Muscle of back (tissue), 11 donors: ENCODE data around the gene GBX1. TPM values are rescaled to one million over a fixed set of nuclear protein-coding genes. Genes with fewer than 3 reads are reported as not detected.

Experiments used
- DNase-seq, 3 donors: peaks; one replicate each; pipeline versions ENCODE4 v3.0.0 to v3.0.0-alpha.2; 2013
- polyA plus RNA-seq, 10 donors: library from polyadenylated mRNA; unstranded; fragments of 120-200 nt; gene quantifications; one replicate each; pipeline ENCODE4 v1.2.1, GENCODE V29; 2013; ENCODE audit not compliant: insufficient read length in 10 of 10

Gene GBX1
- polyA plus RNA-seq, 10 donors, result 0.66 to 3.3 (median 1.3) TPM

- no peak for DNase-seq
Measured at GRCh38 chr7:151128144-151128543, 39.4 kb downstream of the GBX1 start.

DNA sequence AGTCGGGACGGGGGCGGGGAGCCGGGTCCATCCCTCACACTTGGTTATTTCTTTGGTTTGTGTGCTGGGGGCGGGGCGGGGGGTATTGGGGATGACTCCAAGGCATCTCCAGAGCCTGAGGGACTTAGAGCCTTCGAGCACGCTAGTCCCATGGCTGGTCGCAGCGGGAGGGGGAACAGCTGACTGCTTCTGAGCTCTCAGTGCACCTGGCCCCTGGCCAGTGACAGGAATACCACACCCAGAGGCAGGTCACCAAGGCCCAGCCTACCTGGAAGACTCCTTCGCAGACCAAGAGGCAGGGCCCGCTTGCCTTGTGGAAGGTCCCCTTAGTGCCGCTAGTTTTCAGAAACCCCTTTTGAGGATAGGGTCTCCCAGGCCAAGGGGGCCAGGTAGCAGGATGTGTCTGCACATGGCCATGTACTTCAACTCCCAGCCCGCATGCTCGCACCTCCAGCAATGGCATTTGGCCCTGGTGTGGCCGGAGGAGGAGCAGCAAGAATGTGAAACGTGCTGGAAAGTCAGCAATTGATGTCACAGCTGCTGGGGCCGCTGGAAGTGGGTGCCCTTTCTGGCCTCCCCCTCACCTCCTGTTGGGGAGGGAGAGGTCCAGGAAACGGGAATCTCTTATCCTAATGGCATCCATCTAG, 40.9 kb downstream of the GBX1 start:
- DNase-seq, result no peak

DNA sequence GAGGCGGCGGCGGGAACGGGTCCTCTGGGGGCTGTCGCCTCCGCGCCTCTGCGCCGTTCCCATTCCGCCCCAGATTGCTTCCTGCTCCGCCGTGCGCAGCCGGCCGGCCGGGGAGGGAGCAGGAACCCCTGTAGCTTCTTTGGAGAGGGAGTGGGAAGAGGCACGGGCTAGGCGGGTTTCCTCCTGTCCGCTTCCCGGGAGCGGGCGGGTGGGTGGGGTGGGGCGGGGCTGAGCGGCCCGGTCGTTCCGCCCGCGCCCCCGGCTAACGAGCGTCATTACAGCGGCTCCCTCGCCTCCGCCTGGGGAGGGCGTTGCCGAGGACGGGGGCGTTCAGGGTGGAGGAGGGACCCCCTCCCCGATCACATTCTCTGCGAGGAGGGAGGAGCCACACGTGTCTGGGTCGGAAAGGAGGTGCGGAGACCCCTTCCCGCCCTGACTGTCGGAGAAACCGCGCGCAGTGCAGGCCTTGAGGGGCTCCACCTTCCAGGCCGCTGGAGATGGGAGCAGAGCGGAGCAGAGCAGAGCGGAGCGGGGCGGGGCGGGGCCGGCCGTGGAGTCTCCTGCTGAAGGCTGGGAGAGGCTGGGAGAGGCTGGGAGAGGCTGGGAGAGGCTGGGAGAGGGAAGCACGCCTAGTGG, 41.5 kb downstream of the GBX1 start:
- DNase-seq, result peak in 2 of 3 donors; percentile 25 to 64

DNA sequence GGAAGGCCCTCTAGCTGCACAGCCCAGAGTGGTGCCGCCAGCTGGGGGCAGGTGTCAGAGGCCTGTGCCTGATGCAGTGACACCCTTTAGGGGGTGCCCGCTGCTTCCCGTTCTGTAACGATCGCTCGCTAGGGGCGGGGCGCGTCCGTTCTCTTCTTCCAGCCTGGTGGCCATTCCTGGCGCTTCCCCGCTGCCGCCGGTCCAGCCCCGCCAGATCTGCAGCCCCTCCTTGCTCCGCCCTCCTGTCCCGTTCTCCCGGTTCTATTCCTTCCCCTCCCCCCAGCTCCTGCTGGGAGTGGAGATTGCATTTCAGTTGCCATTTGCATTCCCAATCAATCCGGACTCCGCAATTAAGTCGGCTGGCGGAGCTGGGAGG, 42.0 kb downstream of the GBX1 start:
- peak in 1 of 3 donors; percentile 62 for DNase-seq

DNA sequence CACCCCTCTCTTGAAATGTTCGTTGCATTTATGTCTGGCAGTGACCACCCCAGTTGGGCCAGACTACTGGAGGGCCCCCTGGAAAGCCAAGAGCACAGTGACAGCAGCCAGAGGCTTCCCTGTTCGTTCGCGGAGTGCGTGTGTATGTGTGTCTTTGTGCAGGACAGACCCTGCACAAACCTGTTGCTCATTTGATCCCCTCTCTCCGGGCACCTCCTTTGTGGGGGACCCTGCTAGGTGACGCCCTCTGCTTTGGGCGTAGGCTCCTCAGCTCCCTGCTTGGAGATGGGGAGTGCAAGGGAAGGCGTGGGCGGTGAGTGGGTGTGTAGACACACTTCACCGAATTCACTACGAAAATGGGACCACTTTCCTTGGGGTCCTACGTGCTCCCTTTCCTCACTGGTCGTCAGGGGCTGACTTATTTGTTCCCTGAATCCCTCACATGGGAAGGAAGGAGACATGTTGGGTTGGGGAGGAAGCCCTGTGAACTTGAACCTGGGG, 42.5 kb downstream of the GBX1 start:
- DNase-seq, result no peak

GRCh38 chr7:151124481-151124880, 43.0 kb downstream of the GBX1 start:
- no peak for DNase-seq

DNA sequence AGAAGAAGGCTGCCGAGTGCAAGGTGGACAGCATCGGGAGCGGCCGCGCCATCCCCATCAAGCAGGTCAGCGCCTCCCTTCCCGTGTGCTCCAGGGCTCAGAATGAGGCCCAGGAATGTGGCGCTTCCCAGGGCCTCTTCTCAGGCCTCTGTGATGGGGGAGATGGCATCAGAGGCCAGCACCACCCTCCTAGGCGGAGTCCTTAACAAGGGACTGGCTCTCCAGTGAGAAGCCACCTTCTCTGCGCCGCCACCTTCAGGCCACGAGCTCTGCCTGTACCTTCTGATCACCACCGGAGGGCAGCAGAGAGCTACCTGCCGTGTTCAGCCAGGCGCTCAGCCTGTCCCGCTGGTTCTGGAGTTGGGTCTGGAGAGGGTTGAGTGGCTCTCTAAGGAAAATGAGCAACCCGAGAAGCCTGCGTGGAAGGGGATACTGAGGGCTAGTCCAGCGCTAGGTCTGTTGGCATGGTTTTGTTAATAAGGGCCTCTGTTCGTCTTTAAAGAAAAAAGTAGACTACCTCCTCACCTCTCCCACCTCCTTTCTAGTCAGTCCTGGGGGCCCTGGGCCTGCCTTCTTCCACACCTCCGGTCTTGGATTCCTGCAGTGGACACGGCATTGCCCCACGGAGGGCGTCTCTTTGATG, 43.6 kb downstream of the GBX1 start:
- DNase-seq, result peak; percentile 70 to 91 (median 86)

DNA sequence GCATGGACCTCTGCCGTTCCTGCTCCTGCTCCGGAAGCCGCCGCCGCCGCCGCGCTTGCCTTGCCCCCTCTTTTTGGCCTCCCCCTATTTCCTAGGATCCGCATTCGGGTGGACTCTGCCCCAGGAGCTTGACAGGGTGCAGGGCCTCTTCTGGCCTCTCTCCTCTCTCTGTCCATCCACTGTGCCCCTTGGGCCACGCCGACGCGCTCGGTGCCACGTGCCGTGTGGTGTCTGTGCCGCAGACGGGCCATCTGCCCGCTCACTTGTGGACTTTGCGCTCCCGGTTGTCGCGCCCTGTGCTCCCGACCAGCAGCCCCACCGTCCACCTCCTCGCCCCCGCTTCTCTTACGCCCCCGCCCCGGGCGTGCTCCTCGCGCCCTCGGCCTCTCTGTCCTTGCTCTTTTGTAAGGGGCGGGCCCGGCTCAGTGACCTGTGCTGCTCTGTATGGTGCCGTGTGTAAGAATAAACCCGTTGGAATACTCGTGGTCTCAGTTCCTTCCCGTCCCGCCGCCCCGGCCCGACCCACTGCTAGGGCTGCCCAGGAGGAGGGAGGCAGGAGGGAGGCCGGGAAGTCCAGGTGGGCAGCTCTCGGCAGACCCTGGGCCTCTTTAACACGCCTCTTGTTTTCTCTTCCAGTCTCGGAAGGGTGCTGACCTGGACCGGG, 44.2 kb downstream of the GBX1 start:
- DNase-seq, result no peak

GRCh38 chr7:151122796-151123157, 44.7 kb downstream of the GBX1 start:
- DNase-seq, result no peak

DNA sequence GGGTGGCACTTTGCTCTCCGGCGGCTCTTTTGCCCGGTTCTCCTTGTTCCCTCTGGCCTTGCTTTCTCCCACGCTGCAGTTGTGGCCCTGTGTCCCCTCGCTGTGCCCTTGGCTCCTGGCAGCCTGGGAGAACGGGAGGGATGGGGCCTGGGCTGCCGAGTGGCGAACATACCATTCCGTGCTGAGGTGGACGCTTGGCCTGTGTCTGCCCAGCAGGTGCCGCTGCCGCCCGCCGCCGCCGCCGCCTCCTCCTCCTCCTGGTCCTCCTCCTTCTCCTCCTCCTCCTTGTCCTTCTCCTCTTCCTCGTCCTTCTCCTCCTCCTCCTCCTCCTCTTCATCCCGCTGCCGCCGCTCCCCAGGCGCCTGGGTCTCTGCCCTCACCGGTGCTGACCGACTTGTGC, 45.2 kb downstream of the GBX1 start:
- DNase-seq, result no peak

- DNase-seq, result no peak
Measured at GRCh38 chr7:151121380-151122170, 45.9 kb downstream of the GBX1 start.

DNA sequence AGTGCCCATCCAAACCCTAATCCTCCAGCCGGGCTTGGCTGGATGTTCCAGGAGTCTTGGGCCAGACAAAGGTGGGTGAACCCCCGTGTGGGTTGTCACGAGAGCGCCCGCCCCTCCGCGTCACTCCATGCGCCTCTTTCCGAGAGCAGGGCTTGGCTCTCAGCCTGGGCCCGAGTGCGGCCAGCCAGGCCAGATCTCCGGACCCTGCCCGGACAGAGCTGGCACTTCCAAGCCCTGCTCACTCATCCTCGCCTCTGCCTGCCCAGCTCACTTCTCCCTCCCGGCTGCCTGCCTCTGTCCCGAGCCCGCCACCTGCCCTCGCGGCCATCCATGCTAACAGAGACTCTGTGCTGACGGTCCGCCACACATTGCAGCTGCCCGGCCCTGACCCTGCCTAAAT, 46.6 kb downstream of the GBX1 start:
- DNase-seq, result no peak

DNA sequence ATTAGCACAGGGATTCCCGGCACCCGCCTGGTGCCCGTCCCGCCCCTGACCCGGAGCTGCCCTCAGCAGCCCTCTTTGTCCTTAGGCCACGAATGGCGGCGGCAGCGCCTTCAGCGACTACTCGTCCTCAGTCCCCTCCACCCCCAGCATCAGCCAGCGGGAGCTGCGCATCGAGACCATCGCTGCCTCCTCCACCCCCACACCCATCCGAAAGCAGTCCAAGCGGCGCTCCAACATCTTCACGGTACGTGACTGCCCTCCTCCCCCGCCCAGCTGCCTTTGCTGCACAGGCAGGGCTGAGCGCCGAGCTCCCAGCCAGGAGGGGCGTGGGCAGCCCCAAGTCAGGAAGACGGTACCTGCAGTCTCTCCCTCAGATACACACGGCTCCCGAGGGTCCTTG, 47.6 kb downstream of the GBX1 start:
- DNase-seq, result no peak

DNA sequence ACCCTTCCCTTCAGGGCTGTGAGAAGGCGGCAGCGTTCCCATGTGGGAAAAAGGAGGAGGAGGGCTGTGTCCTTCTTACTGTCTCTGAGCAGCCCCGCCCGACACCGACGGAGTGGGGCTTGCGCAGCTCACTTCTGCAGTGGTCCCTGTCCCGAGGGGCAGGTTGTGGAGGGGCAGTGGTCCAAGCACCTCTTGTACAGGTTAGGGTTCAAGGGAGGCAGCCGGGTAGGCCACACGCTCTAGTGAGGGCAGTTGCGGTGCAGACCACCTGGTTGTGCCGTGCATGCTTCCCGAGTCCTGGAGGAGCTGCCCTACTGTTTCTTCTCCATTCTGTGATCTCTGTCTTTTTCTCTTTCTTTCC, 48.5 kb downstream of the GBX1 start:
- DNase-seq, result no peak

DNA sequence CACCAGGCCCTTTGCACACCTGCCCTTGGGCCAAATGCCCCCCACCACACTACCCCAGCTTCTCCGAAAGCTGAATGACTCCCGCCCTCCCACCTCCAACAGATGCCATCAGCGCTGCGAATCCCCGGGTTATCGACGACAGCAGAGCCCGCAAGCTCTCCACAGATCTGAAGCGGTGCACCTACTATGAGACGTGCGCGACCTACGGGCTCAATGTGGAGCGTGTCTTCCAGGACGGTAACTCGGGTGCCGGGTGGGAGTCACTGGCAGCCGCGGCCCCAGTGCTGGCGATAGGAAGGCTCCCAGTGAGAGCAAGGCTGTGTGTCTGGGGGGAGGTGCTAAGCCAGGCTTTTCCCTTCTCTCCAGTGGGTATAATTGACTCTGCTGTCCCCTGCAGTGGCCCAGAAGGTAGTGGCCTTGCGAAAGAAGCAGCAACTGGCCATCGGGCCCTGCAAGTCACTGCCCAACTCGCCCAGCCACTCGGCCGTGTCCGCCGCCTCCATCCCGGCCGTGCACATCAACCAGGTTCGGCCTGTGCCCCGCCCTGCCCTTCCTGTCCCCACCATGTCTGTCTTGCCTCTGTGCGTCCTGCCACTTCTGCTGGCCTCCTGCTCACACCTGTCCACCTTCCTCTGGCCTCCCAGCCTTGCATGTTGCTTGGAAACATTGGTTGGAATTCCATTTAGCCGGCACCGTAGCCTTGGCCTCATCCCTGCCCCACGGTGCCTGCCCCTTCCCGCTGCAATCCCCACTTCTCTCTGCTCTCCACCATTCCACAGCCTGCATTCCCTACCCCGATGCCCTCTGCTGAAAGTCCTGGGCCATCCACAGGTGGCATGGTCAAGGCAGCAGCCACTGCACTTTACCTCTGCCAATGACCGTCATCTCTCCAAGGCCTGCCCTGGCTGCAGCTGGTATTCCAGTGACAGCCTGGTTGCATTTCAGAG, 49.1 kb downstream of the GBX1 start:
- no peak for DNase-seq

DNA sequence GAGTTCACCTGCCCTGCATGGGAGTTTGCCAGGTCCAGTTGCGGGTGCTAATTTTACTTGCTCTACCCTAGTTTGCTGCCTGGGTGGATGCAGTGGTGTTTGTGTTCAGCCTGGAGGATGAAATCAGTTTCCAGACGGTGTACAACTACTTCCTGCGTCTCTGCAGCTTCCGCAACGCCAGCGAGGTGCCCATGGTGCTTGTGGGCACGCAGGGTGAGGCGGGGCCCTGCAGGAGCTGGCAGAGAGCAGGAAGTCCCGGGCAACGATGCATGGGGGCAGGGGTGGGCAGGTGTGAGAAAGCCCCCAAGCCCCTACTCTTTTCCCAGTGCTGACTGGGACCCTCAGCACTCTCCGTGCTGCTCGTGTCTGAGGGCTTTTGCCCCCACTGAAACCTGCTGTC, 49.9 kb downstream of the GBX1 start:
- DNase-seq, result no peak

GRCh38 chr7:151116603-151117440, 50.7 kb downstream of the GBX1 start:
- no peak for DNase-seq

- no peak for DNase-seq
Measured at GRCh38 chr7:151115836-151116418, 51.6 kb downstream of the GBX1 start.

DNA sequence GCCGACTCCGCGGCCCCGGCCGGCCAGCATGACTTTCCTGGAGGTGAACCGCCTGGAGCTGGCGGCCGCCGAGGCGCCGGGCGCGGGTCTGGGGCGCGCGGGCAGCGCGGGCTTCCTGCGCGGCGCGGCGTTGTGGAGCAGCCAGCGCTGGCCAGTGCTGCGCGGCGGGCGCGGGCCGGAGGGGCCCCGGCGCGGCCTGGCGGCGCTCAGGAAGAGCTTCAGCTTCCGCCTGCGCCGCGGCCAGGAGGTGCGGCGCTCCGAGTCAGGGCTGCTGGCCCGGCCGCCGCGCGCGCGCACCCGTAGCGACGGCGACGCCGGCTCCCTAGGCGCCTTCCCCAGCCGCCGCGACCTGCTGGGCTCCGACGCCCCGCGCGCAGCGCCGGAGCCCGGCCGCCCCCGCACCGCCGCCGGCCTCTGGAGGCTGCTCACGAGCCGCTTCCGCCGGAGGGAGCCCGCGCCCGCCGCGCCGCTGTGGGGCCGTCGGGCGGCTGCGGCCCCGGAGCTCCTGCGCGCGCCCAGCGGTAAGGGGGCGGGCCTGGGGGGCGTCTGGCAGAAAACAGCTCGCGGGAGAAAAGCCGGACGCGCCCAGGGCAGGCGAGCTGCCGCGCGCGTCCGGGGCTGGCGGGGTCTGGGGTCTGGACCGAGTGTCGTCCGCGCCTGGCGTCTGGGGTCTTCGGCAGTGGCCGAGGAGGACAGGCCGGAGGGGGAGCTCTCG, 52.2 kb downstream of the GBX1 start:
- DNase-seq, result peak in 2 of 3 donors; percentile 52 to 57
